Activated naive CD4-positive, alpha-beta T cell treated with Interleukin-2 at 50 U/mL for 16 hours (primary cell): ENCODE data around the gene GID8.
A peak's percentile ranks its signal among the peaks of the same experiment; 100 is the strongest.

ENCODE experiments used
- DNase-seq: peaks from one replicate; pipeline ENCODE4 v3.0.0-alpha.2; 2020

Gene GID8

DNA sequence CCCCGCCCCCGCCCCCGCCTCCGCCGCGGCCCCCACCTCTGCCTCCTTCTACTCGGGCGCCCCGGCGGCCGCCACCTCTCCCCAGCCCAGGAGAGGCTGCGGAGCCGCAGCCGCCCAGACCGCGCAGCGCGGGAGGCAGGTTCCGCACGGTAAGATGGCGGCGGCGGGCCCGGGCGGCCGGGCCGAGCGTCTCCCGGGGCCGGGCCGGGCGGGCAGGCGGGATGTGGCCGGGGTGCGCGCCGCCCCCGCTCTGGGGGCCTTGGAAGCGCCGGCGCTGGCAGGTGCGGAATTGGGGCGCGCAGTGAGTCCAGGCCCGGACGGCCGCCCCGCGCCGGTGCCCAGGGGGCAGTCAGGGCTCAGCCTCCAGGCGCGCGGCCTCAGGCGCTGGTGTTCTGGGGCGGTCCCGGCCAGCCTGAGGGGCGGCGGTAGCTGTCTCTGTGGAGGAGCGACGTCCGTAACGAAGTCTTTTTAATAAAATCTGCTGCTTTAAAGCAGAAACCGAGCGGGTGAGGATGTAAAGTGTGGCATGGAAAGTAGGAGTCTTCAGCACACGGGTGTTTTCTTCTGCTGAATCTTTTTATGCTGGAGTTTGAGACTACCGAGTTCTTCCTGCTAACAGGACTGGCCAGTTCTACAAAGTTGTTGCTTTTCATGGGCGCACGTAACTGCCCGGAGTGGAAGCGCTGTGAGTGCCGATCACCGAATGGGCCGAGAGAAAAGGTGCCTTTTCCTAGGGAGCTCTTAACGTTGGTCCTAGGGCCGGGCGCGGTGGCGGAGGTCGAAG is at the start of gene GID8:
Gene GID8 (plus strand): TSS at position 43 of the 784 bp plus-strand sequence. CDS start 3,356 bp downstream, outside the sequence.
- DNase-seq: peak; percentile 57

DNA sequence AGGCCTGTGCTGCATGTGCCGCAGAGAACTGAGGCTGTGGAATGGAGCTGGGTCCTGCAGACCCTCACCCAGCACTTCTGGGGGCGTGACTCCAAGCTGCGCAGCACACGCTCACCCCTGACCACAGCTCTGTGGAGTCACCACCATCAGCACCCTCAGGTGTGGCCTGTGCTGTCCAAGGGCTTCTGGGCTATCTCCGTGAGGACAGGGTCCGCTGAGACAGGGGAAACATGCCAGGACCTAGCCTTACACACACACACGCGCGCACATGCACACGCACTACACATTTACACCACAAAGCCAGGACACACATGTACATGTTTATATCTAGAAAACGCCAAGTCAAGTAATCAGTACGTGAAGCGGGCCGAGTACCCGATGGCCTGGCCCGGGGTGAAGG is 49.5 kb upstream of the GID8 start:
- DNase-seq: no peak

DNA sequence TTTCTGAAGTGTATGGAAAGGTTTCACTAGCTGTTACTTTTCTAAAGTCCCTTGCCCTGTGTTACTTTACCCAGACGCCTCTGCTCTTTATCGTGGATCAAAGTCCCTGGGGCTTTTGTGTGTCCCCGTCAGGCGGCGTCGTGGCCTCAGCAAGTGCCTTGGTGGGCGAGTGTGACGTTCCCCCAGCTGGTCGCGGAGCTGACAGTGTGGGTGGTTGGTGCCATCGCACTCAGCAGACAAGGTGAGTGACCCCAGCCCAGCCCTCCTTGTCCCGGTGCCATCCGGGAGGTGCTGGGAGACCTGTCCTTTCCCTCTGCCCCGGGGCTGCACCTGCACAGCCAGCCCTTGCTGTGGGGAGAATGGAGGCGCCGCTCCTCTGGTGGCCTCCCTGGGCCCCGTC is 49.0 kb upstream of the GID8 start:
- DNase-seq: no peak

DNA sequence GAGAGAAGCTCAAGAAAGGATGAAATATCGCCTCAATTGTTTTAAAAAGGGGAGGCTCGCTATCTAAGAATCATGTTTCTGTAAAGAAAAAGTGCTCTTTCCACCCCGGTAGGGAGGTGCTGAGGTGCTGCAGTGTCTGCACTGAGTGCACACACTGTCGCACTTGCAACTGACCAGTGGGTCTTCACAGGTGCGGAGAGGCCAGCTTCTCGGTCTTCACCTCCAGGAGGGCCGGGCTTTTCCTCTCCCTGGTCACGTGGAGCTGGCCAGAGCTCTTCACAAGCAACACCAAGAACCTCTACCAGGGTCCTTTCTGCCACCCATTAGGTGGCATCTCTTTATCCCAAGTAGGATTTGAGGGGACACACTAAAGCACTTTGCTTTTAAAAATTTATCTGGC is 48.5 kb upstream of the GID8 start:
- no peak for DNase-seq

DNA sequence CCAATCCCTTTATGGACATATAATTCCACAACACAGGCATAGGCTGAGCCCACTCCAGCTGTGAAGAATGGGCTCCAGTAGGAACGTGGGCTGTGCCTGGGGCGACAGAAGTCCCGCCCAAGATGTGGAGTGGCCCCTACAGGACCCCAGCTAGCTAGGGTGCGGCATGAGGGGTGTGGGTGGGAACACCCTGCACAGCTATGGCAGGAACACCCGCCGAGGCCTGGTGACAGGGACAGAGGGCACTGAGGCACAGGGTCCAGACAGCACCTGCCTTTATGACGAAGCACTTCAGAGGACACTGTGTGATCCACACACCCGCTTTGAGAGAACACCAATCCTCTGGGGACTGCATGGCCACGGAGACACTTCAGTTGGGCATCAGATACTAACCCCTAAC is 48.1 kb upstream of the GID8 start:
- DNase-seq: no peak

DNA sequence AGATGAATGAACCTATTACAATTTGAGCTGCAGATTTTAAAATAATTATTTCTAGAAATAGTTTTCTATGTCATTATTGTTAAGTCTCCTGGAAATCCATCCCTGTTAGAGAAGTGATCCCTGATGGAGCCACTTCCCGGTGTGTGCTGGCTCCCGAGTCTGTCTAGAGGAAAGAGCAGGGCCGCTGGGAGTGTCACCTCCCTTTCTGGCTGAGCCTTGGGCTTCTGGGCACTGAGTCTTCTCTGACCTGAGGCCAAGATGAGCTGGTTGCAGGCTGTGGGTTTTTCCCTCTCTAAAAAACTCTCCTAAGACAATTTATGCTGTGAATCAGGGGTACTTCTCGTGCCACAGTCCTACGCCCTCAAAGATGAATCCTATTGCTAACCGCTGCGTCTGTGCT is 47.5 kb upstream of the GID8 start:
- no peak for DNase-seq

DNA sequence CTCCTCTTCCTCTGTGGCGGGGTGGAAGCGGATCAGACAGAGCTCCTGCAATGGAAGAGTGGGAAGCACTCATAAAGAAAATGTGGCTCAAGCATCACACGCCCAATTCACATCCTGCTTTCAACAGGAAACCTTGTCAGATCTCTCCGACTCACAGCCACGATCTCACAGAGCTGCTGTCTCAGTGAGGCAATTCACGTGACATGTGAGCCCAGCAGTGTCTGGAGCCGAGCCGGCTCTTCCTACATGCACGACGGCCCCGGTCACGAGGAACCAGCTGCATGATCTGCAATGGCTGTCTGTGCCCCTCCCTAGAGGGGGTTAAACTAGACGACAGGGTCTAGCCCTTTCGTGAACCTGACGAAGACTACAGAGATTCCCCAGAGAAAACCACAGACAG is 46.8 kb upstream of the GID8 start:
- no peak for DNase-seq

DNA sequence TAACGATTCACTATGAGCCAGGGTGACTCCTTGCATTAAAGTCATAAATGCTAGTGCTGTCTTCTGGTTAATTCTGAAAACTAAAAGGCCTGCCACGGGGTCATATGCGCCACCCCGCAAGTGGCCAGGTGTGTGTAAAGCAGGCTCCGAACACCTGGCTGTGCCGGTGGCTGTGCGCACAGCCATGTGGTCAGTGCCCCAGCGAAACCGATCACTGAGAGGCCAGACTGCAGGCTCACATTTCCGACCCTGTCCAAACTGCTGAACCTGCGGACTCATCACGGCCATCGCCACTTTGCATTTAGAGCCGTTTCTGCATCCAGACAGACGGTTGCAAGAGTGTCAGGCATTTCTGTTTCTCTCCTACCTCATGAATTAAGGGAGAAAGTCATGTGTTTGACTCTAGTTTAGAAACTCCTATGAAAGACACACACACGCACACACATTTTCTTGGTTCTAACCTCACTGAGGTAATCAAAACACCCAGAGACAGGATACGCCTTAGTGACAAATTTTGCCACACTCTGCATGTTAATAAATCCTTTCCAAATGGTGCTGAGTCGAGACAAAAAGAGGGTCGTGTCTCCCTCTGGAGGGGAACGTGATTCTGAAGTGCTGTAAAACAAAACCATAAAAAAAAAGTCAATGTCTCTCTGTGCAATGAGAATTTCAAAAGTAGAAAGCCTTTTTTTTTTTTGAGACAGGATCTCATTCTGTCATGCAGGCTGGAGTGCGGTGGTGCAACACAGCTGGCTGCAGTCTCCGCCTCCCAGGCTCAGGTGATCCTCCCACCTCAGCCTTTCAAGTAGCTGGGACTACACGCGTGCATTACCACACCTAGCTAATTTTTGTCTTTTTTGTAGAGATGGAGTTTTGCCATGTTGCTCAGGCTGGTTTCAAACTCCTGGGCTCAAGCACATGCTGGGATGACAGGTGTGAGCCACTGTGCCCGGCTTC is 45.3 kb upstream of the GID8 start:
- no peak for DNase-seq

DNA sequence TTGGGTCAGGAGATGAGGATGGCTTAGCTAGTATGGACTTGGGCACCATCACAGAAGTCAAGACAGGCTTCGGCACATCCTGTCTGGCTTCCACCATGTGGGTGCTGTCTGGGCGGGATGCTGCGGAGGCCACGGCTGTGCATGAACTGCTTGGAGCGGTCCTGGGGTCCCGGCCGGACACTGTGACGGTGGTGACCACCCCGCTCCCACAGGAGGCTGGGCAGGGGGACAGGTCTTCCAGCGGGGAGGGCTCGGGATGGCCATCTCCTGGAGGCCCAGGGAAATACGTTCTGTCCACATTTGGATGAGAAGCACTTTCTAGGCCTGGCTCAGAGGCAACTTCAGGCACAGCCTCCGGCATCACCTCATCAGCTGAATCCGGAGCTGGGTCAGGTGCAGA is 44.2 kb upstream of the GID8 start:
- no peak for DNase-seq

DNA sequence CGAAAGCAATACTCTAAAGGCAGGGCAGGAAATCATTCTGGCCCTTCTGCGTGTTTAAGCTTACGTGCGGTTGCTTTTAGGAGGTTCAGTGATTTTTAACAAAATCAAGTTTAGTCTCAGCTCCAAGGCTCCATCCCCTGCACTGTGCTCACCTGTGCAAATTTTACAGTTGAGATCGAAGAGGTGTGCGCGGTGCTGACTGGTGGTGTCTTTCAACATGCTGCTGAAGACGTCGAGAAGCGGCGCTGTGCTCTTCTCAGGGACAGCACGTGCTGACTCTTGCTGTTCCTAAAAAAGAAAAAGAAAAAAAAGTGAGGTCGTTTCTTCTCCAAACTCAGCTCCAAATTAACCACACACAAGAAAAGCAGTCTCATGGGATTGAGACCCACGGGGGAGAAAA is 43.7 kb upstream of the GID8 start:
- no peak for DNase-seq

DNA sequence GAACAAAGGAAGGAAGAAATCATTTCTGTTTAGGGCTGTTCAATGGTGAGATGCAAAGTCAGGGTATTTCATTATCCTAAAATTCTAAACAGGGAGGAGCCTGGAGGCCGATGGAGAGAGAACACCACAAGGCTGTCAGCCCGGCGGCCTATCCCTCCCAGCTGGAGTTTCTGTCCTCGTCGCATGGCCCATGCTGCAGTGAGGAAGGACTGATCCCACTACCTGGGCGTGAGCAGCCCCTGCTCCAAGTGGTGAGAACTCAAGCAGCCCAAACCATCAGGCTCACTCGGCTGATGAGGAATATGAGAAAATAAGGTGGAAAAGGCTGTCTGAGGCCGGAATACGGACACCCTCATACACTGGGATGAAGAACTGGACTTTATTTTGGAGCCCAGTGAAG is 42.4 kb upstream of the GID8 start:
- no peak for DNase-seq

DNA sequence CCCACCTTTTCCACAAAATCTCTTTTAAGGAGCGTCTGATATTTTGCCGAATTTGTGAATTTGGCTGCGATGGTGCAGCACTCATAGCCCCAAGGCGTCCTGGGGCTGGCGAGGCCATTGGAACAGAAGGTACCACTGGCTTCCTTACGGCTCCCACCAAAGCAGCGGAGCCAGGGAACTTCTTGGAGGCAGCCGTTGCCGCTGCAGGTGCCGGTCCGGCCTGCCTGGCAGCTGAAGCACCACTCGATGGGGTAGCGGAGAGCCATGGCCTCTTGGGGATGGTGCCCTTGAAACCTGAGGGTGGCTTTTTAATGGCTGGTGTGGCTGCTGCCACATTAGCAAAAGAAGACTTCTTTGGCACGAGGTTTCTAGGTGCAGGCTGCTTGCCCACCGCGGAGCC is 41.4 kb upstream of the GID8 start:
- DNase-seq: no peak

DNA sequence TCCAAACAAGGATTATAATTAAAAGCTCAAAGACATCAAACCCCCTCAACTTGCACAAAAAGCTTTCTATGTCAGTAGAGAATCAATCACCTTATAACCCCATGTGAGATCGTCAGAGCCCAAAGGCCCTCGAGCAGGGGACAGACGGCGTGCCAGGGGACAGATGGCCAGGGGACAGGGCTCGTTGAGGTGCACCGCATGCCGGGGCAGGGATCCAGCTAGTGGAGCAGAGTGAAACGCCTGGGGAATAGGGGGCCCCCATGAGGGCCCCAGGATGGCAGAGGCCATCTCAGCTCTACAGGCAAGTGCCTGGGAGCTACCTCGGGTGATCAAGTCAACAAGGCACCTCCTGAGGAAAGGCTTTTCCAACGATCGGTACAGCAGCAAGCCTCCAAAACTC is 40.3 kb upstream of the GID8 start:
- DNase-seq: no peak

DNA sequence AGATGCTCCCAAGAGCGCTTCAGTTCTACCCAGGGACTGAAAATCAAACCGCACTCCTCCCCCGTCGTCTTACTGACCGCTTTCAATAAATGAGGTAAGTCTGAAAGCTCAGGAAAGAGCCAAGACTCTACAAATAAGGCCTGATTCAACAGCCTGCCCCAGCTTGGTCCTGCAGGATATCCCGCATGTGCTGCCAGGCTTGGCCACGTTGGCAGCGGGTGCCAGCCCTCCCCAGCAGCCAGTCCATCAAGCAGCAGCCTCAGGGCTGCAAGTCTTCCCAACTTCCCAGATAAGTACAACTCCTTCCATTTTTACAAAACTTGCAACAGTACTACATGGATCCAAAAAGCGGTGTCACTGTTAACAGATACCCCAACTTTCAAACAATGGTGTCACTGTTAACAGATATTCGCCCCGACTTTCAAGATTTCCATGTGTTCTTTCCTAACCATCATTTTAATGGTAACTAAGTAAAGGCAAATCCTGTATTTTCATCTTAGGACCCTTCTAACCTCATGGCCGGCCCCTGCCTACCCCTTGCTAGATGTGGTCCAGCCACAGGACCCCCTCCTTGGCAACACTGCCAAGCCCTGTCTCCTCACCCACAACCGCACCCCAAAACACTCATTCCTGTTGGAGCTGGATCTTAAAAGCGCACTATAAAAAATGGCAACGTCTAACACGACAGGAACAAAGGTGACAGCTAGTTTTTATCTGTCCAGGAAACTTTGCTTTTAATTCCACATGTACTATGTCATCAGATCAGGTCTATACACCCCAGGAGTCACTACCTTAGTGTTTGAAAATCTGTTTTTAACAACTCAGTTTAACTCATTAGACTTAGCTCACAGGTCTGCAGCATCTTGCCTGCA is 39.6 kb upstream of the GID8 start:
- no peak for DNase-seq

DNA sequence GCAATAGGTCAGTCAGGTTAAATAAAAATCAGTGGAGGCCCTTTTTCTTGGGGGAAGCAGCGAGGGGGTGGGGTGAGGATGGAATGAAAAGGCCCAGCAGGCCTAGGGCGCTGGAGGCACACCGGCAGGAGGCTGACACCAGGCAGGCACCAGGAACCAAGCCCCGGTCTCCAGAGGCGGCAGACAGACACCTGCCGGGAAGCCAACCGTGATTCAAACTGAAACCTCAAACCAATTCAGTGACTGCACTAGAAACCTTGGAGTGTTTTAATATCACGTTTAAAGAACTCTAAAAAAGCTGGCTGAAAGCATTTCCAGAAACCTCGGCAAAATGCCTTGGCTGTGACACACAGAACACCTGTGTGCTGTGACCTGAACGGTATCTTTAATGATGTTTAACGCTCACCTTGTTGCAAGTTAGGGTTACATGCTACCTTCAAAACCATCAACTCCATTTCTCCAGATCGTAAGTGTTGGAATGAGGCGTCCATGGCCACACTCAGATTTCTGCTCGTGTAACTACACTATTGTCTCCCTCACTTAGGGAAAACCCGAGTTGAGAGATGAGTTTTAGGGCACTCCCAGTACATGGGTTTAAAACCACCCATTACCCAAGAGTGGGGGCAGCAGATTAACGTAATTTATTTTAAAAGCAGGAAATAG is 38.8 kb upstream of the GID8 start:
- peak; percentile 28 for DNase-seq

DNA sequence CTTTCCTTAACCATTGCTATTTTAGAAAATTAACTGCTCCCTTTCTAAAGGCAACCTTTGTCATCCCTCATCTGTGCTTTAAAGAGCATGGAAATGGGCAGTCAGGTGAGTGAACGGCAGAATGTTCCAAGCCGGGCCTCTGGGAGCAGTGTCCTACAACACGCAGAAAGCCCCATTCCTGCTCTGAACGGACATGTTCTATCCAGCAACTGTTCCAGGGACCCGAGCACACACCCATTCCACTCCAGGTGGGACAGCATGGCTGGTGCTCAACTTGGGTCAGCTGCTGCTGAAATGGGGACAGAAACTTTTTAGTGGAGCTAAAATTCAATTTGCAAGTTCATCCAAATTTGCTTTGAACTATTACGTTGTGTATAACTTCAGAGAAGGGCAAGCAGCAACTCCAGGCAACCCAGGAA is 38.3 kb upstream of the GID8 start:
- DNase-seq: no peak

DNA sequence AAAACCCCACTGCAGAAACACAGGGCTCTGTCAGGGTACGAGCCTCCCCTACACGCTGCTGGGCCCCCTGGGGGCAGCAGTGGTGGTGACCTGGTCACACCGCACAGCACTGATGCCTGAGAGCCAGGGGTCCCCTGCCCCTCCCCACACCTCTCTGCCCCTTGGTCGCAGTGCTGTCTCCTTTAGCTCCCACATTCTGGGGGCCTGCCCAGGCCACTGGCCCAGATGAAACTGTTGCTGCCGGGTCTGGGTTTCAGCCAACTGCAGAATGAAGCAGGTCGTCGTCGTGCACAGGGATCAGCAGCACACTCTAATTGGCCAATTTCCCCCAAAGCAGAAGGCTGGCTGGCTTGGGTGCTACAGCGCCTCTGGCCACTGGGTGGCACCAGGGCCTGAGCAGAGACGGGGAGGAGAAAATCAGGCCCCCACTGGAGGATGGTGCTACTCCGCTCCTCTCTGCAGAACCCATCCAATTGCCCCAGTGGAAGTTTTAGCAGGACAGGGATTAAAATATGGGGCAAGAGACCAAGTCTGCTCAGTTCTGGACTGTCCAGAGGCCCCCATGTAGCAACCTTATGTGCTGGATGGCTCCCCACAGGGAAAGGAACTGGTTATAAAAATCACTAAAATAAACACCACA is 37.8 kb upstream of the GID8 start:
- DNase-seq: peak; percentile 78

DNA sequence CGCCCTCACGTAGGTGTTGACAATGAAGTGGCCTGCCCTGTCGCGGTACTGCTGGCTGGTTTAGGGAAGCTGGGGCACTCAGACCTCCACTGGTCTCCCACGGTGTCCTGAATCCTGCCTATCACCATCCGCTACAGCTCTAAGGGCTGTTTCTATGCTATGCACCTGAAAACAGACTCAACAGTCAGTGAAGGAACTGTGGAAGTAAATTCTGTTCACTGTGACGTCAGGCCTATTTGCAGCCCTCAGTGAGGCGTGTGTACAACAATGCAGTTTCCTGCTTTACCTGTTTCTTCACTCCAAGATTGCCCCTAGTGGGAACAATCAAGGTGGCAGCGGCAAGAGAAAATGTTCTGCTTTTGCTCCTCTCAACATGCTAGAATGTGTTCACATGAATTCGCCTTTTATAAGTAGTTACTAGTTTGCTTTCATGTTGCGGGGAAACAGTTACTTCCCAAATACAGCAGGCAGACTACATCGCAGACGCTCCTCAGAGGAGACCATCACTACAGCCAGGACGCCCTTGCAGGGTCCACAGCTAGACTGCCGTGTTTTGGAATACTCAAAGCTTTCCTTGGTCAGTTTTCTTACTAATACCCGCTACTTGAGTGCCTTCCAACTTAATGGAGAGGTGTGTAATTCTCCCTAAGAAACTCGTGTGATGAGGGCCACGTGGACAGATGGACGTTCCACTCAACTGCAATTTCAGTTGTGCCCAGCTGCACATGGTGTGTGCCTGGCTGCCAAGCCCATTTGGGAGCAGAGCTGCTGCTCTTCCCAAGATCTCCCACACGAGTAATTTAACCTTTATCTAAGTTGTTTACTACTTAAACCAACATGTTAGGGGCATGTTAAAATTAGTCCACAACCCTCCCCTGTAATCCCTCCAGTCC is 37.0 kb upstream of the GID8 start:
- no peak for DNase-seq

DNA sequence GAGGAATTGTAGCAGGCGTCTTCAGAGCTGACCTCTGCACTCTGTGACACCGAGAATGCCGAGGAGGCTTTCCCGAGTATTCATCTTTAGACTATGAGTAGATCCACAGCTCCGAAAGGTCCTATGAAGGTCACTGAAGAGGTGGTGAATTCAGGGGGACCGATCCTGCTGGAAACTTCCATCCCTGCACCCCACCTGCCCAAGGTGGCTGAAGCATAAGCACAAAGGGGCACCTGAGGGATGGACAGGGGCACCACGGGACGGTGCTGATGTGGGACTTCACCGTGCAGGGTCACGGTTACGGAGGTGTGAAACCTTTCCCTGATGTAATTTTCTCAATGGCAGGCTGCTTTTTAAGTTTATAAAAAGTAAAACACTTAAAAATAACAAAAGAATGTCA is 36.1 kb upstream of the GID8 start:
- DNase-seq: no peak

DNA sequence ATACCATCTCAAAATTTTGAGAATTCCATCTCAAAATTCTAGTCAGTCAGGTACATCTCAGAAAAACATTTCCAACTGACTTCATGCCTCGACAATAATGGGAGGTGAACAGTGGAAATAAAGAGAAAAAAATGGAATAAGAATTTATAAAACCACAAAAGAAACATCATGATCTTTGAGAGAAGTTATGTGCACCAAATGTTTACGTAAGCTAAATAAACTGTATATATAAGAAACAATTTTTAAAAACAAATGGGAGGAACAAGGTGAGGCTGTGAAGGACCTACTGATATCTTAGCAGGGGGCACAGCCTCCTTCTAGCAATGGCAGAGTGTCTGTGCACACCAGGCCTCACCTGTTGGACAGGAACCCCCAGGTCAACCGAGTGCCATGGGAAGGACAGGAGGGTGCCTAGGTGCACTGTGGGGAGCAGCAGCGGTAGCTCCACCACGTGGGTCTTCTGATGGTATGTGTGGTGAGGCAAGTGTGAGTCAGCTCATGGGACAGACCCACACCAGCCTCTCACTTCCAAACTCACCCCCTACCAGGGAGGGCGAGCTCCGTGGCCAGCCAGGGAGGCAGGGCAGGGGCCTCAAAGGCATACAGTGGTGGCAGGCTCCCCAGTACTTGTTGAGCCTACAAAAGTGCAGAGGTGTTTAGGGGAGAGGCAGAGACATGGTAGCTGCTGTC is 34.9 kb upstream of the GID8 start:
- DNase-seq: no peak
